GM21529 (cell line): ENCODE data around the gene GCGR.

Experiments
- ATAC-seq: cut with Tn5 transposase; IDR thresholded peaks from one replicate; pipeline ENCODE4 v1.9.1; 2021; ENCODE audit not compliant: unreplicated experiment

The GCGR gene

GRCh38 chr17:81845881-81846742 is 42.2 kb downstream of the GCGR start:
- ATAC-seq = no peak

- no peak for ATAC-seq
These were observed 43.1 kb downstream of the GCGR start for GRCh38 chr17:81846743-81847689.

GRCh38 chr17:81849457-81849856 is 45.5 kb downstream of the GCGR start:
- ATAC-seq = no peak

GRCh38 chr17:81851423-81851822 is 47.5 kb downstream of the GCGR start:
- no peak for ATAC-seq

DNA sequence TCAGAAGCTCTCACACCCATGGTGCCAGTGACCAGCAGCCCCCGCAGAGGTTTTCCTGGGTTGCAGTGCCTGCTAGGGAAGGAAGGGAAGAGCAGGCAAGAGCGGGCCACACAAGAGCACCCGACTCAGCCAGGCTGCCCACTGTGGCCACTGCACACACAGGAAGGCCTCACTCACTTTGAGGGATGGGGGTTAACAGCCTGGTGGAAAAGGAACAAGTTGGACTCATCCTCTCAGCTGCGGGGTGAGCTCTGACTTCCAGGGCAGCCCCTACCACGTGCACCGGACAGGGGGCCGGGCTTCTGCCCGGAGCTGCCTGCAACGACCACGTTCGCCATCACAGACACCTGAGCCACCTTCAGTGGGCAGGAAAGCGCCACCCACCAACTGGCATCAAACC is 48.3 kb downstream of the GCGR start:
- no peak for ATAC-seq

GRCh38 chr17:81854974-81855774 is 51.2 kb downstream of the GCGR start:
- no peak for ATAC-seq

GRCh38 chr17:81858170-81858966 is 54.4 kb downstream of the GCGR start:
- no peak for ATAC-seq

GRCh38 chr17:81858967-81859905 is 55.3 kb downstream of the GCGR start:
- ATAC-seq = no peak

- peak; percentile 2 for ATAC-seq
These were observed 56.2 kb downstream of the GCGR start, which contains the start of gene P4HB for GRCh38 chr17:81859906-81860755. TSS of gene P4HB (minus strand) at chr17:81860535. CDS start at chr17:81860471, 64 bp downstream.

DNA sequence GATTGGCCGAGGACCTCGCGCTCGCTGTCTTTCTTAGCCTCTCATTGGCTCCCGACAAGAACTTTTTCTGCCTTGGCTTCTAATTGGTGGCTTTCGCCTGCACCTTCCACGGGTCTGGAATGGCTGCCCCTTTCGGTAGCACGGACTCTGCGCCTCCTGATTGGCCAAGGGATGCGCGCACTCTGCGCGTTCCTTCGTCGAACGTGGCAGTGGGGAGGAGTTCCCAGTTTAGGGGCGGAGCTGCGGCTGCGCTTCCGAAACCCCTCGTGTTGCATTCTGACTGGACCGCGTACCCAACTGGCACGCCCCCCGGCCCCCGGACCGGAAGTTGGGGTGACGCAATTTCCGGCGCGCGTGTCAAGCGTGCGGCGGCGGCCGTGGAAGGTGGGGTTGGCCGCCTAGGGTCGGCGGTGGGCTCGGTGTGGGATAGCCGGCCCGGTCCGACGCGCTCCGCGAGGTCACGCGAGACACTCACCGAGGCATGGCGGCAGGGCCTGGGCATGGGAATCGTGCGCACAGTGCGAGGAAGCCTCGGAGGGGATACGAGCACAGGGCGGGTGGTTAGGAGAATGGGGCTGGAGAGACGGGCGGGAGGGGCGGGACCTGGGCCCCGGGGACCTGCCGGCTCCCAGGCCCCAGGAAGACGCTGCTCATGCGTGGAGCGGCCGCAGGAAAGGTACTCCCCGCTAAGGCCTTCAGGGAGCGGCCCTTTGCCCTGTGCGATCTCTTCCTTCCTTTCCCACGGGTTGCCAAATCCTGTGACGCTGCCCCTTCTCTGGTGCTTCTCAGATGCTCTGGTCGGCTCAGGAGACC is 57.0 kb downstream of the GCGR start:
- peak; percentile 75 for ATAC-seq

DNA sequence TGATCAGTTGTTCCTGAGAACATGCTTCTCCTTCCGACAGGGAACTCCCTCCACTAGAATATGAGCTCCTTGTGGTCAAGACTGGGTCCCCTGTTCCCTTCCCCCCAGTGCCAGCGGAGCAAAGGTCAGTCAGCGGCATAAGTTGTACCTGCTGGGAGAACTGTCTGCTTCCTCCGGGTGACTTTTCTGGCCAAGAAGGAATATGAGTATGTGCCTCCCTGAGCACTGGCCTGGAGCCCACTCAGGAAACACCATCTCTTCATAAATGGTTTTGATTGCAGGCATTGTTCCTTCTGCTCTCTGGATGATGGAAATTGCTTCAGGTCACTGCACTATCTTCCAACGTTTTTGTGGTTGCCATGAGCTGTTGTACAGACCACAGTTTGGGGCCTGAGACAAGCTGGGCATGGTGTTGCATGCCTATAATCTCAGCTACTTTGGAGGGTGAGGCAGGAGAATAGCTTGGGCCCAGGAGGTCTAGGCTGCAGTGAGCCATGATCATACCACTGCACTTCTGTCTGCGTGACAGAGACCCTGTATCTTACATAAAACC is 59.2 kb downstream of the GCGR start:
- ATAC-seq = no peak
